ENCODE data around the gene UNC119. TPM values are rescaled to one million over a fixed set of nuclear protein-coding genes. Genes with fewer than 3 reads are reported as not detected.
"Not testable (repeated sequence)": the region's sequence is repeated elsewhere in the genome, so short reads cannot be mapped to it uniquely, and the experiment has no call there.

The UNC119 gene
- total RNA-seq, 1 experiment from 2014 or later: 43.2 TPM

DNA sequence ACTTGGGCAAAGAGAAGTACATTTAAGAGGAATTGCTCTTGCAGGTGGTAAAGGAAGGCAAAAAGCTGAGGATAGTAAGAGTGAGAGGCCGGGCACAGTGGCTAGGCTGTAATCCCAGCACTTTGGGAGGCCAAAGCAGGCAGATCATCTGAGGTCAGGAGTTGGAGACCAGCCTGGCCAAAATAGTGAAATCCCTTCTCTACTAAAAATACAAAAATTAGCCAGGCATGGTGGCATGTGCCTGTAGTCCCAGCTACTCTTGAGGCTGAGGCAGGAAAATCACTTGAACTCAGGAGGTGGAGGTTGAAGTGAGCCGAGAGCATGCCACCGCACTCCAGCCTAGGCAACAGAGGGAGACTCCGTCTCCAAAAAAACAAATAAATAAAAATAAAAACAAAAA is 30.1 kb downstream of the UNC119 start:
- BruUV-seq (replicated peaks); H2AFZ ChIP-seq (ENCODE audit: low read depth, low read length, poor library complexity, severe bottlenecking); H3K4me1 ChIP-seq (ENCODE audit: control insufficient read depth in 1 of 2, insufficient read depth in 2 of 2, low read length in 2 of 2); H3K27me3 ChIP-seq (ENCODE audit: insufficient read depth, low read length); H4K20me1 ChIP-seq (ENCODE audit: insufficient read depth); H3K36me3 ChIP-seq (ENCODE audit: control insufficient read depth in 1 of 2, insufficient read depth in 2 of 2, low read length in 2 of 2); H3K27ac ChIP-seq (ENCODE audit: low read depth, low read length); H3K4me3 ChIP-seq (replicated peaks in 1 of 2; ENCODE audit: low read depth in 1 of 2, low read length in 2 of 2); RAD21 ChIA-PET (ENCODE audit: low non-redundant PET in 1 of 2, low total read pairs in 2 of 2, uncharacterized antibody in 2 of 2, unreplicated experiment in 2 of 2); H3K79me2 ChIP-seq (ENCODE audit: insufficient read depth, low read length); intact Hi-C loops (cut with micrococcal nuclease); CTCF ChIA-PET; H3K9me2 ChIP-seq (ENCODE audit: insufficient read depth); H3K4me2 ChIP-seq (ENCODE audit: low read length); ATAC-seq; POLR2A ChIA-PET; H3K9me3 ChIP-seq (ENCODE audit: control insufficient read depth in 1 of 2, insufficient read depth in 1 of 2, low read depth in 1 of 2, low read length in 2 of 2); H3K9ac ChIP-seq (ENCODE audit: low read length); DNase-seq (ENCODE audit: low read depth, low spot score): not testable (repeated sequence)

DNA sequence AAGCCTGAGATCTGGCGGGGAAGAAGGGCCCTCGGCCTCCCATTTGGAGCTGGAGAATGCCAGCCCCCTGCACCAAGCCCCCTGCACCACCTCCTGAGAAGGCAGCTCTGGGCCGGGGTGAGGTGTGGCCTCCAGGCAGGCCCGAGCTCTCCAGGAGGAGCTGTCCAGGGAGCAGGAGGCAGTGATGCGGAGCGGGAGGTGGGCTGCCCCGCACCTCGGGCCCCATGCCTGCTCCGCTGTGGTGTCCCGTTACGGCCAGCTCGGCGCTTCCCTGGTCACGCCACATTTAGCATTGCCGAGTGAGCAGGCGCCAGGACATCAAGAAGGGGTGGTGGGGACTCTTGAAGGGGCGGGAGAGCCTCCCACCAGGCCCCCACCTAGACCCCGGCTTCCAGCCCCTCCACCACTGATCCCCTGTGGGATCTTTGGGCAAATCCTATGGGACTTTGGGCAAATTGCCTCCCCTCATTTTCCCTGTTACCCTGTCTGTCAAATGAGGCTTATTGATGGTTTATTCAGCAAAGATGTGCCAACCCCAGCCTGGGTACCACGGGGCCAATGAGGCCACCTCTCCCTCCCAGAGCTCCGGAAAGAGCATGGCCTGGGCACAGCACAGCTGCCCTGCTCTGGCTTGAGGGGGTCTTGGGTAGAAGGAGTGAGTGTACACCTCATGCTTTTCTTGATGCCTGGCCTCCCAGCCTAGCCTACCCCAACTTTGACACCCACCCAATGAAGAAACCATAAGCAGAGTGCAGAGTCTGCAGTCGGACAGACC is 30.9 kb downstream of the UNC119 start:
- H3K9me3 ChIP-seq (ENCODE audit: control insufficient read depth in 1 of 2, insufficient read depth in 1 of 2, low read depth in 1 of 2, low read length in 2 of 2): no peaks in the 10 kb centered on the region
- ChIA-PET RAD21 (ENCODE audit: low non-redundant PET in 1 of 2, low total read pairs in 2 of 2, uncharacterized antibody in 2 of 2, unreplicated experiment in 2 of 2) (no interaction called here), CTCF (no interaction called here), POLR2A (no interaction called here)
- no peak overlapping the region for H2AFZ ChIP-seq (ENCODE audit: low read depth, low read length, poor library complexity, severe bottlenecking)
- peaks cover 0 to 5% of the 10 kb centered on the region in 2 experiments; a peak in 1 of 4 replicates for H3K4me1 ChIP-seq (ENCODE audit: control insufficient read depth in 1 of 2, insufficient read depth in 2 of 2, low read length in 2 of 2)
- no peaks in the 10 kb centered on the region for H4K20me1 ChIP-seq (ENCODE audit: insufficient read depth)
- no peaks in the 10 kb centered on the region for H3K79me2 ChIP-seq (ENCODE audit: insufficient read depth, low read length)
- no peak for DNase-seq (ENCODE audit: low read depth, low spot score)
- BruUV-seq (replicated peaks): no TSS peak
- no peak overlapping the region for H3K9ac ChIP-seq (ENCODE audit: low read length)
- no peak for TF ChIP-seq FOSL1 (IDR thresholded peaks at IDR 0.05; ENCODE audit: low read depth)
- no peak for TF ChIP-seq EZH2 (IDR thresholded peaks at IDR 0.05)
- TF ChIP-seq POLR2AphosphoS5 (IDR thresholded peaks at IDR 0.05; ENCODE audit: low read depth, low read length): no peak
- no peak for TF ChIP-seq SRF (IDR thresholded peaks at IDR 0.05; ENCODE audit: low read depth)
- no peak for TF ChIP-seq ZNF274 (IDR thresholded peaks at IDR 0.05; ENCODE audit: low read depth, low read length)
- no peak for TF ChIP-seq YY1 (IDR thresholded peaks at IDR 0.05; ENCODE audit: extremely low read depth, insufficient replicate concordance, low read depth, low read length)
- no peak for TF ChIP-seq CBX3 (IDR thresholded peaks at IDR 0.05; ENCODE audit: low read depth)
- no peak for TF ChIP-seq ELF1 (IDR thresholded peaks at IDR 0.05; ENCODE audit: borderline replicate concordance, low read depth)
- TF ChIP-seq TCF7L2 (IDR thresholded peaks at IDR 0.05; ENCODE audit: borderline replicate concordance, extremely low read depth, insufficient read depth, insufficient read length): no peak
- no peak for TF ChIP-seq RAD21 (IDR thresholded peaks at IDR 0.05; ENCODE audit: low read depth)
- TF ChIP-seq, protein P1, sequence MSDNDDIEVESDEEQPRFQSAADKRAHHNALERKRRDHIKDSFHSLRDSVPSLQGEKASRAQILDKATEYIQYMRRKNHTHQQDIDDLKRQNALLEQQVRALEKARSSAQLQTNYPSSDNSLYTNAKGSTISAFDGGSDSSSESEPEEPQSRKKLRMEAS (IDR thresholded peaks at IDR 0.05): no peak
- TF ChIP-seq POLR2A (IDR thresholded peaks at IDR 0.05; ENCODE audit: borderline replicate concordance, extremely low read depth, insufficient read depth, insufficient read length): no peak
- no peak for TF ChIP-seq JUND (IDR thresholded peaks at IDR 0.05)
- no peak for TF ChIP-seq SP1 (IDR thresholded peaks at IDR 0.05; ENCODE audit: low read depth)
- H3K4me3 ChIP-seq (replicated peaks in 1 of 2; ENCODE audit: low read depth in 1 of 2, low read length in 2 of 2): no peak overlapping the region
- ATAC-seq: no peak
- H3K36me3 ChIP-seq (ENCODE audit: control insufficient read depth in 1 of 2, insufficient read depth in 2 of 2, low read length in 2 of 2): no peaks in the 10 kb centered on the region
- H3K27ac ChIP-seq (ENCODE audit: low read depth, low read length): no peak overlapping the region
- no peaks in the 10 kb centered on the region for H3K27me3 ChIP-seq (ENCODE audit: insufficient read depth, low read length)
- intact Hi-C loops (cut with micrococcal nuclease): no loop called here
- no peaks in the 10 kb centered on the region for H3K9me2 ChIP-seq (ENCODE audit: insufficient read depth)
- no peak overlapping the region for H3K4me2 ChIP-seq (ENCODE audit: low read length)

Measured in HCT116 (cell line).